Mononuclear cell (primary cell): Measurements from ENCODE around the gene FKBP7. TPM values are rescaled to one million over a fixed set of nuclear protein-coding genes. Genes with fewer than 3 reads are reported as not detected.
"Not testable (repeated sequence)": the region's sequence is repeated elsewhere in the genome, so short reads cannot be mapped to it uniquely, and the experiment has no call there.

Experiments
- H3K27me3 ChIP-seq: 2 replicates; pipeline ENCODE4 v1.6.0; 2011; ENCODE audit warnings: low read length, control low read depth; ENCODE audit not compliant: insufficient read depth
- H3K4me1 ChIP-seq: 2 replicates; pipeline ENCODE4 v1.5.1; 2011; ENCODE audit warnings: mild to moderate bottlenecking, low read length, control low read depth; ENCODE audit not compliant: insufficient read depth
- H3K4me3 ChIP-seq: 2 replicates; pipeline ENCODE4 v1.5.1; 2011; ENCODE audit warnings: mild to moderate bottlenecking, low read length, moderate library complexity
- H3K9me3 ChIP-seq: 2 replicates; pipeline ENCODE4 v1.5.1; 2011; ENCODE audit warnings: low read depth, mild to moderate bottlenecking, control low read depth, low read length
- total RNA-seq: library from RNA; depleted of rRNA; stranded (reverse); fragments of >200 nt; gene quantifications from one replicate; pipeline ENCODE4 v1.2.3, GENCODE V29; 2012

FKBP7 gene, protein sequence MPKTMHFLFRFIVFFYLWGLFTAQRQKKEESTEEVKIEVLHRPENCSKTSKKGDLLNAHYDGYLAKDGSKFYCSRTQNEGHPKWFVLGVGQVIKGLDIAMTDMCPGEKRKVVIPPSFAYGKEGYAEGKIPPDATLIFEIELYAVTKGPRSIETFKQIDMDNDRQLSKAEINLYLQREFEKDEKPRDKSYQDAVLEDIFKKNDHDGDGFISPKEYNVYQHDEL
- total RNA-seq, result 0.21 TPM

DNA sequence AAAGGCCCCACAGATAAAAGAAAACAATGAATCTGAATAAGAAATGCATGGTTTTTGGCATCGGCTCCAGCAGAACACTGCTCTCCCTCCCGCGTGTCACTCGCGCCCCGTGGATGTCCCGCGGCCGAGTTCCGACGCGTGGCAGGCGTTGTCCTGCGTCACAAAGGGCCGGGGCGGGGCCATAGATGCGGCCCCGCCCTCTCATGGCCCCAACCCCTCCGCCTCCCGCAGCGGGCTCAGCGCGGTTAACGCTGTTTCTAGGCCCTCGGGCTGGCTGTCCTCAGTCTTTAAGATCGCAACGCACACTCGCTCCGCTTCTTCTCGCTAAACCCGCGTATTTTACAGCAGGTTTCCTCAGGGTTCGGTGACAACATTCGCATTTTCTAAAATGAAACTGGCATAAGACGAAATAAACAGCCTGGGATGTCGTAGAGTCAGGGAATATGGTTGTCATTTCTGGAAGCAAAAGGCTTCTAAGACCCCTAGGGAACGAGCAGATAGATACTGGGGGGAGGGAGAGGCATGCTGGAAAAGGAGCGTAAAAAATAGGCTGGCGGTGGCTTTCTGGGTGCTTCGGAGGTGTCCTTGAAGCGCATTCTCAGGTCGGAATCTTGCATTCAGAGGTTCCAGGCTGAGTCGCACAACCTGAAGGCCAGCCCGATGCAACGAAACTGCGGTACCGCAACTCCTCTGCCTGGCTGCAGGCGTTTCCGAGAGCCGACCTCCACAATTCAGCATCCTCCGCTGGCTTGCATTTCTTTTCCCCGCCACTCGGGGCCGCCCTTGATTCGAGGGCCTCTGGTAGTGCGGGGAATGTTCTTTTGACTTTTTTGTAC, at the start of gene FKBP7:
FKBP7 (minus strand) TSS at position 162 of the 836 bp plus-strand sequence; CDS start at position 61, 101 bp downstream.
- peaks cover 42% of the 10 kb centered on the region for H3K4me1 ChIP-seq
- peak within 1 kb of the TSS; percentile 87 for H3K4me3 ChIP-seq
- no peaks in the 10 kb centered on the region for H3K27me3 ChIP-seq
- no peaks in the 10 kb centered on the region for H3K9me3 ChIP-seq

- no peaks in the 10 kb centered on the region for H3K9me3 ChIP-seq
- no peaks in the 10 kb centered on the region for H3K27me3 ChIP-seq
- peaks cover 45% of the 10 kb centered on the region for H3K4me1 ChIP-seq
- H3K4me3 ChIP-seq, result no peak overlapping the region
Observed at GRCh38 chr2:178527592-178527991, 49.2 kb upstream of the FKBP7 start.

DNA sequence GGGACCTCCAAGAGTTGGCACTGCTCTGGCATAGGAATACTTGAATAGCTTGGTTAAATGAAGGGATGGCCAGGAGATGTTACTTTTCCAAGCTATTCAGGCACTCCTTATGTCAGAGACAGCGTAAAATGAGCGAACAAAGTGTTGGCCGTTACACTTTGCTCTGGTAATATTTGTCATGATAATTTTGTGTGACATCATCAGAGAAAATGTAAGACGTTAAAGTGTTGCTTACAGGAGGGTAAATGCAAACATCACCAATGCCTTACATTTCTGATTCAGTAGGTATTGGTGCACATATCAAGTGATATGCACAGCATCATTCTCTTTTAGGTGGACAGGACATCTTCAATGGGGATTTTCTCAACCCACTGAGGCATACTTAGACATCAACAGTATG, 47.9 kb upstream of the FKBP7 start:
- H3K27me3 ChIP-seq, result no peaks in the 10 kb centered on the region
- H3K4me3 ChIP-seq, result no peak overlapping the region
- no peaks in the 10 kb centered on the region for H3K9me3 ChIP-seq
- peaks cover 38% of the 10 kb centered on the region for H3K4me1 ChIP-seq

GRCh38 chr2:178525460-178525859, 47.1 kb upstream of the FKBP7 start:
- not testable (repeated sequence) for H3K9me3 ChIP-seq, H3K27me3 ChIP-seq, H3K4me3 ChIP-seq
- peaks cover 31% of the 10 kb centered on the region for H3K4me1 ChIP-seq

GRCh38 chr2:178525010-178525409, 46.6 kb upstream of the FKBP7 start:
- not testable (repeated sequence) for H3K27me3 ChIP-seq, H3K4me3 ChIP-seq, H3K9me3 ChIP-seq
- H3K4me1 ChIP-seq, result peaks cover 26% of the 10 kb centered on the region

DNA sequence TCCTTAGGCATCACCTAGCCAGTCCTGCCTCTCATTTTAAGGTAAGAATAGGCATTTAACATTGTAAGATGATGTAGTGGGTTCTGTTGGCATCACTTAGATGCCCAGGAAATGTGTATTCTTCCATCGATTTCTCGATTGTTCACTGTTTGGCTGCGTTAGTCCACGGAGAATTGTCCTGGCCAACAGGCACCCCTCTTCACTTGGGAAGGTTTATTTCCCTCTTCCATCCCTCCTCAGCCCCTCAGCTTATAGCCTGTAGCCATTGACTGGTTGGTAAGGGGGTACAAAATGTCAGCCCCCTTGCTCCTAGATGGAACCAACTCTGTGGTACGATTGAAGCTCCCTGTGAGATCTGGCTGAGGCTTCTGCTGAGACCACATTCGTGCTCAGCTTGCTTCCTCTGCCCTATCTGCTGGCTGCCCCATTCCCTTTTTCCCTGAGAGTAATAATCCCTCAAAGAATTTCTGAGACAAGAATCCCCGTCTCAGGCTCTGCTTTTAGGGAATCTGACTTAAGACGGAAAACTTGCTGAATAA, 45.3 kb upstream of the FKBP7 start:
- Histone ChIP-seq H3K4me3 (peak overlapping the region; percentile 88), H3K9me3 (no peaks in the 10 kb centered on the region), H3K27me3 (no peaks in the 10 kb centered on the region), H3K4me1 (peaks cover 19% of the 10 kb centered on the region)

GRCh38 chr2:178522950-178523595, 44.7 kb upstream of the FKBP7 start:
- Histone ChIP-seq H3K4me1 (peaks cover 15% of the 10 kb centered on the region), H3K27me3 (no peaks in the 10 kb centered on the region), H3K4me3 (peak overlapping the region; percentile 88), H3K9me3 (no peaks in the 10 kb centered on the region)

GRCh38 chr2:178521304-178522150, 43.1 kb upstream of the FKBP7 start:
- Histone ChIP-seq H3K4me3 (no peak overlapping the region), H3K4me1 (peaks cover 15% of the 10 kb centered on the region), H3K27me3 (no peaks in the 10 kb centered on the region), H3K9me3 (no peaks in the 10 kb centered on the region)

GRCh38 chr2:178517496-178517895, 39.1 kb upstream of the FKBP7 start:
- Histone ChIP-seq H3K4me1 (no peaks in the 10 kb centered on the region), H3K4me3 (no peak overlapping the region), H3K9me3 (no peaks in the 10 kb centered on the region), H3K27me3 (no peaks in the 10 kb centered on the region)

DNA sequence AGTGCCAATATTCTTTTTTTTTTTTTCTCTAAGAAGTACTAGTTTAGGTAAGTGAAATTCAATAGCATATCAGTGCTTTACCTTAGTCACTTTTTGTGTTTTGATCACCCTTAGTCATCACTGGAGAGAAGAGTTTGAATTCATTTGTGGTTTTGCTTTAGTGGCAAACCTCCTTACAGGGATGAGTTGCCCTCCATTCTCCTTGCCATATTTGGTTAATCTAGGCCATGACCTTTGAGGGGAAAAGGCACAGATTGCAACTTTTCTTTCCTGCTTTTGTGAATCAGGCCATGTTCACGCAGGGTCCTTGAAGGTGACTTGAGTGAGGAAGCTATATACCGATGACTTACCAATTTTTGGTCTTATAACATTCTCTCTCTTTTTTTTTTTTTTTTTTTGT, 36.3 kb upstream of the FKBP7 start:
- no peak overlapping the region for H3K4me3 ChIP-seq

GRCh38 chr2:178513876-178514275, 35.5 kb upstream of the FKBP7 start:
- no peaks in the 10 kb centered on the region for H3K4me1 ChIP-seq
- H3K4me3 ChIP-seq, result no peak overlapping the region
- no peaks in the 10 kb centered on the region for H3K9me3 ChIP-seq
- no peaks in the 10 kb centered on the region for H3K27me3 ChIP-seq

More for the DNA sequence above, 36.3 kb upstream of the FKBP7 start:
- Histone ChIP-seq H3K4me1 (no peaks in the 10 kb centered on the region), H3K27me3 (no peaks in the 10 kb centered on the region), H3K9me3 (no peaks in the 10 kb centered on the region)

GRCh38 chr2:178512484-178512883, 34.1 kb upstream of the FKBP7 start:
- Histone ChIP-seq H3K27me3 (no peaks in the 10 kb centered on the region), H3K9me3 (no peaks in the 10 kb centered on the region), H3K4me1 (no peaks in the 10 kb centered on the region), H3K4me3 (no peak overlapping the region)

- H3K4me1 ChIP-seq, result no peaks in the 10 kb centered on the region
Observed at GRCh38 chr2:178510384-178510783, 32.0 kb upstream of the FKBP7 start.

GRCh38 chr2:178508646-178509045, 30.2 kb upstream of the FKBP7 start:
- Histone ChIP-seq H3K4me3 (no peak overlapping the region), H3K27me3 (no peaks in the 10 kb centered on the region), H3K4me1 (no peaks in the 10 kb centered on the region), H3K9me3 (no peaks in the 10 kb centered on the region)

More at GRCh38 chr2:178510384-178510783, 32.0 kb upstream of the FKBP7 start:
- H3K4me3 ChIP-seq, result no peak overlapping the region
- no peaks in the 10 kb centered on the region for H3K27me3 ChIP-seq
- no peaks in the 10 kb centered on the region for H3K9me3 ChIP-seq
